Ovary (tissue), 3 donors: ENCODE results near the gene ATG9B.

Experiments used
- CTCF ChIP-seq, 3 donors: fragments of 450-650 bp in 2 of 3; fragments of 200-600 bp in 1 of 3; IDR thresholded peaks; one replicate each; pipeline versions ENCODE4 v1.5.1 to v1.8.0; 2016 to 2022; ENCODE audit warnings: antibody characterized with exemption in 3 of 3, mild to moderate bottlenecking in 1 of 3
- POLR2A ChIP-seq: fragments of 450-650 bp; IDR thresholded peaks from one replicate; pipeline ENCODE4 v1.6.1; 2017; ENCODE audit warnings: antibody characterized with exemption, mild to moderate bottlenecking, moderate library complexity
- donor health status: DM: no; HTN: no; CAD: no.

DNA sequence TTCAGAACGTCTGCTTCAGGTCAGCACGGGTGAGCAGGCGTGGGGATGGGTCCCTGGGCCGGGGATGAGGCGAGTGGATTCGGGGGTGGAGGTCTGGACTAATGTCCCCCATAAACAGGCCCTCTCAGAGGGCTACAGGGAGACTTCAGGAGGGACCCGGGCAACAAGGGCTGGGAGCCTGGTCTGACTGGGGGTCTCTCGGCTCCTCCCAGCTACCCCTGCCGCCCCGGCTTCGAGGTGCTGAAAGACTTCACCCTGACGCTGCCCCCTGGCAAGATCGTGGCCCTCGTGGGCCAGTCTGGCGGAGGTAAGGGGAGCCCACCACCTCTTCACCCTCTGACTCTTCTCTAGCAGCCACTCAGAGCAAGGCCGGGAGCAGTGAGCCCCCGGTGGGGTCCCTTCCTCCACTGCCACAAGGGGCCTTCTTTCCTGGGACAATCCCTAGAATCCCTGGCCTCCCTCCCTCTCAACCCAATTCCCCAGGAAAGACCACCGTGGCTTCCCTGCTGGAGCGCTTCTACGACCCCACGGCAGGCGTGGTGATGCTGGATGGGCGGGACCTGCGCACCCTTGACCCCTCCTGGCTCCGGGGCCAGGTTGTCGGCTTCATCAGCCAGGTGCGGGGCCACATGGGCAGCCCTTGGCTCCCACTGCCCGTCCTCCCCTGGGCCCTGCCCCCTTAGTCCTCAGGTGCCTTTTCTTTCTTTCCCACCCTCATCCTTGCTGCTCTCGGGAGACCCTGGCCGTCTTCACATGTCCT lies 16.5 kb upstream of the ATG9B start:
- no peak for TF ChIP-seq CTCF (IDR thresholded peaks at IDR 0.05)
- no peak for TF ChIP-seq POLR2A
